VCaP (cell line): Measurements from ENCODE around the gene MITF.

Experiments used
- H3K27ac ChIP-seq: fragments of 450-650 bp; 2 replicates; pipeline ENCODE4 v1.5.1; 2017
- CTCF ChIP-seq: fragments of 450-650 bp; conservative IDR thresholded peaks from 2 replicates; pipeline ENCODE4 v1.5.1; 2017; ENCODE audit warnings: mild to moderate bottlenecking, moderate library complexity

Gene MITF

DNA sequence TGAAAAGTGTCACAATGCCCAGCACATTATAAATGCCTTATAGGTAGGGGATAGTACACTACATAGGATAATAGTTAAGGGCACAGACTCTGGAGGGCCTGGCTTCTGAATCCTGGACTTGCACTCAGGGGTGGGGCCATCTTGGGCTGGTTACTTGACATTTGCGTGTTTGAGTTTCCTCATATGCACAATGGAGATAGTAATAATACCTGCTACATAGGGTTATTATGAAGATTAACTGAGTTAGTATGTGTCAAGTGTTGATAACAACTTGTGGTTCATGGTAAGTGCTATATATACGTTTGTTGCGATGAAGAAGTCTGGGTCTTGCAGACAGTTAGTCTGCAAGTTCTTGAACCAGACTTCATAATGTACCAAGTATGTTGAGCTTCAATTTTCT, 37.0 kb downstream of the MITF start:
- no peak overlapping the region for H3K27ac ChIP-seq
- TF ChIP-seq CTCF = no peak

DNA sequence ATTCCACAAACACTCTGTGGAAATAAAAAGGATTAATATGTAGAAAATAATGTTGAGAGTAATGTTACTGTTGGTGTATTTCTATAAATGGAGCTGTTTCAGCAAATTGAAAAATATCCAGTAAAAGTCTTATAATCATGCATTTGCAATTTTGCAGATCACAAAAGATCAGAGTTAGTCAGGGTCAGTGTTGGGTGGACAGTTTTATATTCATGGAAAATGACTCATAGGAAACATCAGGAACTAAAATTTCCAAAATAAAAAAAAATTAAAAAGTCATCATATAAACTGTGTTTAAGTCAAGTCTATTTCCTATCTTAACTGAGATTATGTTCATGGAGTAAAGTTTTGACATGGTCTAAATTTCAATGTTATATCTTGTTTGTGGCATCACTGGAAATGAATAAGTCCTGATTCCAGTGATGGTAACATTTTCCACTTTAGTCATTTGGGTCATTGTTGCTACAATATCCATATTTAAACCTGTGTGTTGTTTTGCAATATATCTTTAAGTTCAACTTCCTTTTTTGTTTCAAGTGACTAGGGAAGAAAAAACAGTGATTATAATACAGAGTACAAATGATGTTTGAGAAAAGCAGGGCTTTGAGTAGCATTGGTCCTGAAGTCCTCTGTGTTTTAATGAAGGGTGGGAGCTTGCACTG, 37.8 kb downstream of the MITF start:
- H3K27ac ChIP-seq = no peak overlapping the region
- no peak for TF ChIP-seq CTCF

DNA sequence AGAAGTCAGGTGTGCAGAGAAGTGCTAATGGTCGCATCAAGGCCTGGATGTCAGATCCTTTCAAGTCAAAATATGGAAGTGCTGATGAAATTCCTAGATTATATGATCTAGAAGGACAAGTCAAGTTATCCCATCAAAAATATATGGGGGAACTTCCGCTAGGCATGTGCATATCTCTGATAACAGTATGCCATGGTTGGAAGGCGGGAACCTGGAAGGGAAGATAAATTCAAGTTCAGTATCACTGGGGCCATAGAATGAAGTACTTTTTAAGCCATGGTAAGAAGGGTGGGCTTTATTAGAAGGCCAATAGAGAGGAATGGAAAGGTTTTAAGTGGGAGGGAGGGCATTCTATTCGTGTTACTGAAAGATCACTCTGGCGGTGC, 38.3 kb downstream of the MITF start:
- TF ChIP-seq CTCF = no peak
- no peak overlapping the region for H3K27ac ChIP-seq

DNA sequence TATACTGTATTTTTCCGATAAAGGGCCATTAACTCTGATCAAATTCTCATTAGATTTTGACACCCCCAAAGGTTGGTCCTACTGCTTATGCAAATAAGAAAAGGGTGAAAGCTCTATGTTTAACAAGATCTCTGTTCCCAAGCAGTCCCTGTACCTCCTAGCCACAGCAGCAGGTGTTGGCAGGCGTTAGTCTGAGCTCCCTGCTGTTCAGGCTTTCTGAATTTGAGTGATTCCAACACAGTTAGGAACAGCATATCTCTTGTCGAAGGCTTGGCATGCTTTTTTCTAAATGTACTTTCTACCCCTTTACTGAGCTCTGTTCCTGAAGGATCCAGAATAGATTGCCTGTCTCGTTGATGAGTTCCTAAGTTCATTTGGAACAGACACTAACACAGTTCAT, 42.3 kb downstream of the MITF start:
- no peak for TF ChIP-seq CTCF
- H3K27ac ChIP-seq = no peak overlapping the region

GRCh38 chr3:69784954-69785514, 45.8 kb downstream of the MITF start:
- TF ChIP-seq CTCF = no peak
- peak overlapping the region; percentile 32; the same call in 1 of the 2 replicates for H3K27ac ChIP-seq

- TF ChIP-seq CTCF = no peak
Observed at GRCh38 chr3:69785769-69786320, 46.6 kb downstream of the MITF start.

GRCh38 chr3:69786854-69787253, 47.6 kb downstream of the MITF start:
- no peak for TF ChIP-seq CTCF
- no peak overlapping the region for H3K27ac ChIP-seq

More at GRCh38 chr3:69785769-69786320, 46.6 kb downstream of the MITF start:
- H3K27ac ChIP-seq = peak overlapping the region; percentile 32; the same call in 1 of the 2 replicates
